NCI-H2196 (cell line): ENCODE measurements around the gene TRAF5.

ENCODE experiments used
- DNase-seq: peaks from one replicate; lab custom pipeline; 2025; ENCODE audit not compliant: unreplicated experiment; lab: John Stamatoyannopoulos, UW

The TRAF5 gene

GRCh38 chr1:211327346-211327921 lies 801 bp downstream of the TRAF5 start:
- DNase-seq = no peak

GRCh38 chr1:211328084-211328694 lies 1.6 kb downstream of the TRAF5 start:
- DNase-seq = no peak

- DNase-seq = no peak
These were observed 2.3 kb downstream of the TRAF5 start for GRCh38 chr1:211328866-211329475.

GRCh38 chr1:211329764-211330201 lies 3.1 kb downstream of the TRAF5 start:
- no peak for DNase-seq

- no peak for DNase-seq
These were observed 3.8 kb downstream of the TRAF5 start for GRCh38 chr1:211330282-211330936.

- no peak for DNase-seq
These were observed 4.5 kb downstream of the TRAF5 start for GRCh38 chr1:211331011-211331709.

GRCh38 chr1:211332036-211332616 lies 5.5 kb downstream of the TRAF5 start:
- DNase-seq = no peak

- DNase-seq = no peak
These were observed 6.2 kb downstream of the TRAF5 start for GRCh38 chr1:211332830-211333229.

- DNase-seq = no peak
These were observed 7.3 kb downstream of the TRAF5 start for GRCh38 chr1:211333906-211334305.

GRCh38 chr1:211334986-211335385 lies 8.4 kb downstream of the TRAF5 start:
- DNase-seq = no peak

- no peak for DNase-seq
These were observed 9.0 kb downstream of the TRAF5 start for GRCh38 chr1:211335522-211336157.

GRCh38 chr1:211336161-211336560 lies 9.5 kb downstream of the TRAF5 start:
- no peak for DNase-seq

GRCh38 chr1:211336775-211337174 lies 10.1 kb downstream of the TRAF5 start:
- DNase-seq = no peak

- no peak for DNase-seq
These were observed 11.0 kb downstream of the TRAF5 start for GRCh38 chr1:211337430-211338223.

GRCh38 chr1:211338224-211338620 lies 11.6 kb downstream of the TRAF5 start:
- DNase-seq = no peak

GRCh38 chr1:211339631-211340041 lies 13.0 kb downstream of the TRAF5 start:
- no peak for DNase-seq

- no peak for DNase-seq
These were observed 14.2 kb downstream of the TRAF5 start for GRCh38 chr1:211340622-211341507.

GRCh38 chr1:211341999-211342398 lies 15.4 kb downstream of the TRAF5 start:
- no peak for DNase-seq

GRCh38 chr1:211343607-211344006 lies 17.0 kb downstream of the TRAF5 start:
- DNase-seq = no peak
